ENCODE measurements around the gene CREB3L2. TPM values are rescaled to one million over a fixed set of nuclear protein-coding genes. Genes with fewer than 3 reads are reported as not detected.

The CREB3L2 gene
- total RNA-seq, 1 experiment from 2014 or later, result 18.1 TPM

DNA sequence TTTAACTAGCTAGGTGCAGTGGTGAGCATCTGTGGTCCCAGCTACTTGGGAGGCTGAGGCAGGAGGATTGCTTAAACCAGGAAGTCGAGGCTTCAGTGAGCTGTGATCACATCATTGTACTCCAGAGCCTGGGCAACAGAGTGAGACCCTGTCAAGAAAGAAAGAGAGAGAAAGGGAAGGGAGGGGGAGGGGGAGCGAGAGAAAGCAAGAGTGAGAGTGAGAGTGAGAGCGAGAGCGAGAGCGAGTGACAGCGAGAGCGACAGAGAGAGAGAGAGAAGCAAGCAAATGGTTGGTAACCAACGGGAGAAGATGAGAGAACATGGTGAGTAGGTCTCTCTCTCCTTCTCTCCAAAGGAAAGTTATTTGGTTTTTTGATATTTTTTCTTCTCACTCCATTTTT, 85.3 kb downstream of the CREB3L2 start:
- no peaks in the 10 kb centered on the region for H3K9me2 ChIP-seq (replicated peaks; ENCODE audit: low read length)
- no peaks in the 10 kb centered on the region for H4K20me1 ChIP-seq (ENCODE audit: low read length)
- H3K4me1 ChIP-seq (ENCODE audit: insufficient read depth, low read length), result peaks cover 5% of the 10 kb centered on the region; the same call in 1 of the 2 replicates
- DNase-seq (no peak), ATAC-seq (no peak)
- H2AFZ ChIP-seq (ENCODE audit: low read length), result no peak overlapping the region
- H3K27me3 ChIP-seq (ENCODE audit: low read length), result no peaks in the 10 kb centered on the region
- no peak for TF ChIP-seq EZH2 (IDR thresholded peaks at IDR 0.05; ENCODE audit: low read length, unreplicated experiment)
- TF ChIP-seq, protein P1, sequence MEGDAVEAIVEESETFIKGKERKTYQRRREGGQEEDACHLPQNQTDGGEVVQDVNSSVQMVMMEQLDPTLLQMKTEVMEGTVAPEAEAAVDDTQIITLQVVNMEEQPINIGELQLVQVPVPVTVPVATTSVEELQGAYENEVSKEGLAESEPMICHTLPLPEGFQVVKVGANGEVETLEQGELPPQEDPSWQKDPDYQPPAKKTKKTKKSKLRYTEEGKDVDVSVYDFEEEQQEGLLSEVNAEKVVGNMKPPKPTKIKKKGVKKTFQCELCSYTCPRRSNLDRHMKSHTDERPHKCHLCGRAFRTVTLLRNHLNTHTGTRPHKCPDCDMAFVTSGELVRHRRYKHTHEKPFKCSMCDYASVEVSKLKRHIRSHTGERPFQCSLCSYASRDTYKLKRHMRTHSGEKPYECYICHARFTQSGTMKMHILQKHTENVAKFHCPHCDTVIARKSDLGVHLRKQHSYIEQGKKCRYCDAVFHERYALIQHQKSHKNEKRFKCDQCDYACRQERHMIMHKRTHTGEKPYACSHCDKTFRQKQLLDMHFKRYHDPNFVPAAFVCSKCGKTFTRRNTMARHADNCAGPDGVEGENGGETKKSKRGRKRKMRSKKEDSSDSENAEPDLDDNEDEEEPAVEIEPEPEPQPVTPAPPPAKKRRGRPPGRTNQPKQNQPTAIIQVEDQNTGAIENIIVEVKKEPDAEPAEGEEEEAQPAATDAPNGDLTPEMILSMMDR (conservative IDR thresholded peaks at IDR 0.05; ENCODE audit: low read depth, low read length), result no peak
- TF ChIP-seq EZH2phosphoT487 (IDR thresholded peaks at IDR 0.05; ENCODE audit: borderline replicate concordance, low read length), result no peak
- no peaks in the 10 kb centered on the region for H3K36me3 ChIP-seq (ENCODE audit: low read depth, low read length)
- H3K9me3 ChIP-seq (ENCODE audit: low read length), result no peaks in the 10 kb centered on the region
- H3K79me2 ChIP-seq (ENCODE audit: low read length), result no peaks in the 10 kb centered on the region
- ChIA-PET CTCF (no interaction called here), POLR2A (ENCODE audit: unreplicated experiment) (no interaction called here)
- H3K4me2 ChIP-seq (ENCODE audit: low read length), result no peak overlapping the region
- intact Hi-C loops (cut with micrococcal nuclease), result no loop called here
- H3K27ac ChIP-seq (ENCODE audit: low read length), result no peak overlapping the region
- BruUV-seq (replicated peaks), result no TSS peak
- H3K4me3 ChIP-seq (ENCODE audit: low read length), result no peak overlapping the region
- no peaks in the 10 kb centered on the region for H3F3A ChIP-seq (ENCODE audit: low read length, unreplicated experiment)
- H3K9ac ChIP-seq (ENCODE audit: low read length), result no peak overlapping the region

DNA sequence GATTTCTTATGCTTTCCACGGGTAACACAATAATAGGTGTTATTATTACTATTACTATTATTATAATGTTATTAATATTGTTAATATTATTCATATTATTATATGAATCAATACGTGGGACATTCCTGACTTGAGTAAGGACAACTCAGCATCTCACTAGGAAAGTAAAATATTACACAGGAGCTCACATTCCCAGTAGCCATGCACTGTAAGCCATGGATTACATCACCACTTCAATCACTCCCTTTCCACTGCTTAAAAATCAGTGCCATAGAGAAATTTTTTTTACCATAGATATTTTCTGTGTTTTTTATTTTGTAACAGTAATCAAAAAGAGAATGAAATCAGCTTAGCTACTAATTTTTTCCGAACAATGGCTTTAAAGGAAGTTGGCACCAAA, 86.6 kb downstream of the CREB3L2 start:
- H3F3A ChIP-seq (ENCODE audit: low read length, unreplicated experiment), result no peaks in the 10 kb centered on the region
- no peak overlapping the region for H2AFZ ChIP-seq (ENCODE audit: low read length)
- no peaks in the 10 kb centered on the region for H3K9me2 ChIP-seq (replicated peaks; ENCODE audit: low read length)
- POLR2A ChIA-PET (ENCODE audit: unreplicated experiment), result no interaction called here
- H3K27ac ChIP-seq (ENCODE audit: low read length), result no peak overlapping the region
- no peaks in the 10 kb centered on the region for H4K20me1 ChIP-seq (ENCODE audit: low read length)
- no TSS peak for BruUV-seq (replicated peaks)
- H3K9me3 ChIP-seq (ENCODE audit: low read length), result no peaks in the 10 kb centered on the region
- no peak overlapping the region for H3K9ac ChIP-seq (ENCODE audit: low read length)
- H3K4me1 ChIP-seq (ENCODE audit: insufficient read depth, low read length), result no peaks in the 10 kb centered on the region
- no peak overlapping the region for H3K4me3 ChIP-seq (ENCODE audit: low read length)
- intact Hi-C loops (cut with micrococcal nuclease), result no loop called here
- no peak overlapping the region for H3K4me2 ChIP-seq (ENCODE audit: low read length)
- H3K79me2 ChIP-seq (ENCODE audit: low read length), result no peaks in the 10 kb centered on the region
- H3K27me3 ChIP-seq (ENCODE audit: low read length), result no peaks in the 10 kb centered on the region
- DNase-seq (no peak), ATAC-seq (no peak)
- TF ChIP-seq, protein P1 (conservative IDR thresholded peaks at IDR 0.05; ENCODE audit: low read depth, low read length), result no peak
- TF ChIP-seq EZH2phosphoT487 (IDR thresholded peaks at IDR 0.05; ENCODE audit: borderline replicate concordance, low read length) (no peak), EZH2 (IDR thresholded peaks at IDR 0.05; ENCODE audit: low read length, unreplicated experiment) (no peak)
- H3K36me3 ChIP-seq (ENCODE audit: low read depth, low read length), result no peaks in the 10 kb centered on the region
- CTCF ChIA-PET, result interaction anchor here (0.6 kb wide), 1 partner anchor 10 kb away, joined by 6 read pairs; no protein-coding TSS in a partner anchor

DNA sequence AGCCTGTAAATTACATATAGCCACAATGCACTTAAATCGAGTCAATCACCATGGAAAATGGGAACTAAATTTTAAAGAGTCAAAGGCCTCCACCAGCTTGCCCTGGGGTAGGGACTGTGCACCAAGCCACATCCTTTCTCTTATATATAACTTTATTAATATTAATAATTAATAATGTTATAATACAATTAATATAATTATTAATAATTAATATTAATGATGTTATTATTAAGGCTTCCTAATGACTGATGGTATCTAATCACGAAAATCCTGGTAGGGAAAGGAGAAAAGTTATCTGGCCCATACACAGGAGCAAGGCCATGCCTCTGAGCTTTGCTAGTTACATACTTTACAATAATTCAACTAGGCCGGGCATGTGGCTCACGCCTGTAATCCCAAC, 87.9 kb downstream of the CREB3L2 start:
- no TSS peak for BruUV-seq (replicated peaks)

More for the DNA sequence above, 87.9 kb downstream of the CREB3L2 start:
- TF ChIP-seq, protein P1 (conservative IDR thresholded peaks at IDR 0.05; ENCODE audit: low read depth, low read length), result no peak
- TF ChIP-seq EZH2 (IDR thresholded peaks at IDR 0.05; ENCODE audit: low read length, unreplicated experiment) (no peak), EZH2phosphoT487 (IDR thresholded peaks at IDR 0.05; ENCODE audit: borderline replicate concordance, low read length) (no peak)
- no peak overlapping the region for H3K4me3 ChIP-seq (ENCODE audit: low read length)
- H3K4me1 ChIP-seq (ENCODE audit: insufficient read depth, low read length), result no peaks in the 10 kb centered on the region
- DNase-seq (no peak), ATAC-seq (no peak)
- H3K79me2 ChIP-seq (ENCODE audit: low read length), result no peaks in the 10 kb centered on the region
- no peaks in the 10 kb centered on the region for H3K9me2 ChIP-seq (replicated peaks; ENCODE audit: low read length)
- H3K36me3 ChIP-seq (ENCODE audit: low read depth, low read length), result no peaks in the 10 kb centered on the region
- H3F3A ChIP-seq (ENCODE audit: low read length, unreplicated experiment), result no peaks in the 10 kb centered on the region
- H3K27ac ChIP-seq (ENCODE audit: low read length), result no peak overlapping the region
- H2AFZ ChIP-seq (ENCODE audit: low read length), result no peak overlapping the region
- no peaks in the 10 kb centered on the region for H4K20me1 ChIP-seq (ENCODE audit: low read length)
- intact Hi-C loops (cut with micrococcal nuclease), result no loop called here
- no peak overlapping the region for H3K9ac ChIP-seq (ENCODE audit: low read length)
- no peak overlapping the region for H3K4me2 ChIP-seq (ENCODE audit: low read length)
- ChIA-PET CTCF (no interaction called here), POLR2A (ENCODE audit: unreplicated experiment) (no interaction called here)
- no peaks in the 10 kb centered on the region for H3K27me3 ChIP-seq (ENCODE audit: low read length)
- H3K9me3 ChIP-seq (ENCODE audit: low read length), result no peaks in the 10 kb centered on the region

Measured in PC-3 (cell line).